Jurkat, Clone E6-1 (cell line): ENCODE data around the gene EEF1A2.
A peak's percentile ranks its signal among the peaks of the same experiment; 100 is the strongest.

Experiments
- DNase-seq: peaks from one replicate; pipeline ENCODE4 v3.0.0-alpha.2; 2011; ENCODE audit warnings: low read depth, low spot score
- H3K4me3 ChIP-seq: 2 replicates; pipeline ENCODE4 v1.5.1; 2011; ENCODE audit warnings: mild to moderate bottlenecking, low read length, control low read depth, moderate library complexity

EEF1A2 gene

GRCh38 chr20:63477061-63477616 lies 21.7 kb downstream of the EEF1A2 start:
- no peak for DNase-seq
- no peak overlapping the region for H3K4me3 ChIP-seq

GRCh38 chr20:63475209-63475608 lies 23.7 kb downstream of the EEF1A2 start:
- H3K4me3 ChIP-seq, result no peak overlapping the region
- DNase-seq, result no peak

GRCh38 chr20:63473555-63474449 lies 25.1 kb downstream of the EEF1A2 start:
- DNase-seq, result peak; percentile 36
- H3K4me3 ChIP-seq, result no peak overlapping the region

- no peak for DNase-seq
- no peak overlapping the region for H3K4me3 ChIP-seq
Measured at GRCh38 chr20:63472862-63473390, 26.0 kb downstream of the EEF1A2 start.

- DNase-seq, result no peak
- peak within 1 kb of the TSS; percentile 25 for H3K4me3 ChIP-seq
Measured at GRCh38 chr20:63471981-63472831, 26.7 kb downstream of the EEF1A2 start, which contains the start of gene KCNQ2. KCNQ2 (minus strand) TSS chr20:63472655; CDS start chr20:63472463, 192 bp downstream.

- DNase-seq, result no peak
- no peak overlapping the region for H3K4me3 ChIP-seq
Measured at GRCh38 chr20:63471717-63471980, 27.2 kb downstream of the EEF1A2 start.

- H3K4me3 ChIP-seq, result no peak overlapping the region
- no peak for DNase-seq
Measured at GRCh38 chr20:63471002-63471716, 27.7 kb downstream of the EEF1A2 start.

GRCh38 chr20:63470410-63470809 lies 28.5 kb downstream of the EEF1A2 start:
- H3K4me3 ChIP-seq, result no peak overlapping the region

GRCh38 chr20:63469713-63470101 lies 29.2 kb downstream of the EEF1A2 start:
- no peak overlapping the region for H3K4me3 ChIP-seq
- no peak for DNase-seq

More at GRCh38 chr20:63470410-63470809, 28.5 kb downstream of the EEF1A2 start:
- DNase-seq, result no peak

GRCh38 chr20:63469019-63469712 lies 29.7 kb downstream of the EEF1A2 start:
- no peak overlapping the region for H3K4me3 ChIP-seq
- DNase-seq, result no peak

GRCh38 chr20:63468421-63468820 lies 30.5 kb downstream of the EEF1A2 start:
- DNase-seq, result no peak
- H3K4me3 ChIP-seq, result no peak overlapping the region

GRCh38 chr20:63467294-63468083 lies 31.4 kb downstream of the EEF1A2 start:
- no peak for DNase-seq
- no peak overlapping the region for H3K4me3 ChIP-seq

GRCh38 chr20:63466861-63467260 lies 32.0 kb downstream of the EEF1A2 start:
- no peak for DNase-seq
- H3K4me3 ChIP-seq, result no peak overlapping the region

GRCh38 chr20:63466250-63466825 lies 32.5 kb downstream of the EEF1A2 start:
- no peak overlapping the region for H3K4me3 ChIP-seq

GRCh38 chr20:63465380-63466249 lies 33.3 kb downstream of the EEF1A2 start:
- H3K4me3 ChIP-seq, result no peak overlapping the region
- no peak for DNase-seq

More at GRCh38 chr20:63466250-63466825, 32.5 kb downstream of the EEF1A2 start:
- no peak for DNase-seq

GRCh38 chr20:63464289-63464635 lies 34.6 kb downstream of the EEF1A2 start:
- no peak for DNase-seq
- H3K4me3 ChIP-seq, result no peak overlapping the region
